ENCODE results near the gene CHEK1. TPM values are rescaled to one million over a fixed set of nuclear protein-coding genes. Genes with fewer than 3 reads are reported as not detected.

CHEK1 gene
- total RNA-seq, 1 experiment from 2014 or later = 111 TPM

DNA sequence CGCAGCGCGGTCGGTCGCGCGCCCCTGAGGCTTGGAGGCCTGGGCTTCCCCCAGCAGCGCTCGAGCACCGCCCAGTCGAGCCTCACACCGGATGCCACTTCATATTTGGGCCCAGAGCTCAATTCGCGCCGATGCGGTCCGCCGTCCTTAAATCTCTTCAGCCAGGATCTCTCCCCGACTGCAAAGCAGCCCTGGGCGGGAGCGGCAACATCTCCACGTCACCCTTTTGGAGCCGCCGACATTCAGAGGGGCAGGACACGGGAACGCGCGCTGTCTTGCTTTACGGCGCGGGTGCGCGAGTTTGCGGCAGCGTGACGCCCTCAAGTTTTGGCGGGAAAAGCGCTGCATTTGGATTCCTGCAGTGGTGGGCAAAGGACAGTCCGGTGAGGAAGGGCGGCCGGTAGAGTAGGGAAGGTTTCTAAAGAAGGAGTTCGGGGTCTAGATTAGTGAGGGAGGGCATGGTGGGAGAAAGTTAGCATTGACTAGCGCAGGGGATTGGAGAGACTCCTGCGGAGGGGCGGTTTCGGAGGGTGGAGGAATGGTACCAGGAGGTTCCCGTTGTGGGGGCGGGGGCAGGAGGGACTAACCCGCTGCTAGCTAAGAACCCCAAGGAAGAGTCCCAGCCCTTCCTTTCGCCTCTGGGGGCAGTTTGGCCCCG is 796 bp downstream of the CHEK1 start (continued):
- peak; percentile 52; the same call in 1 of the 2 replicates for TF ChIP-seq ZNF532 (CRISPR knock-in tag; IDR thresholded peaks at IDR 0.05; ENCODE audit: borderline replicate concordance)
- peak; percentile 17; the same call in 1 of the 2 replicates for TF ChIP-seq JAZF1 (CRISPR knock-in tag; IDR thresholded peaks at IDR 0.05)
- TF ChIP-seq, protein P1, sequence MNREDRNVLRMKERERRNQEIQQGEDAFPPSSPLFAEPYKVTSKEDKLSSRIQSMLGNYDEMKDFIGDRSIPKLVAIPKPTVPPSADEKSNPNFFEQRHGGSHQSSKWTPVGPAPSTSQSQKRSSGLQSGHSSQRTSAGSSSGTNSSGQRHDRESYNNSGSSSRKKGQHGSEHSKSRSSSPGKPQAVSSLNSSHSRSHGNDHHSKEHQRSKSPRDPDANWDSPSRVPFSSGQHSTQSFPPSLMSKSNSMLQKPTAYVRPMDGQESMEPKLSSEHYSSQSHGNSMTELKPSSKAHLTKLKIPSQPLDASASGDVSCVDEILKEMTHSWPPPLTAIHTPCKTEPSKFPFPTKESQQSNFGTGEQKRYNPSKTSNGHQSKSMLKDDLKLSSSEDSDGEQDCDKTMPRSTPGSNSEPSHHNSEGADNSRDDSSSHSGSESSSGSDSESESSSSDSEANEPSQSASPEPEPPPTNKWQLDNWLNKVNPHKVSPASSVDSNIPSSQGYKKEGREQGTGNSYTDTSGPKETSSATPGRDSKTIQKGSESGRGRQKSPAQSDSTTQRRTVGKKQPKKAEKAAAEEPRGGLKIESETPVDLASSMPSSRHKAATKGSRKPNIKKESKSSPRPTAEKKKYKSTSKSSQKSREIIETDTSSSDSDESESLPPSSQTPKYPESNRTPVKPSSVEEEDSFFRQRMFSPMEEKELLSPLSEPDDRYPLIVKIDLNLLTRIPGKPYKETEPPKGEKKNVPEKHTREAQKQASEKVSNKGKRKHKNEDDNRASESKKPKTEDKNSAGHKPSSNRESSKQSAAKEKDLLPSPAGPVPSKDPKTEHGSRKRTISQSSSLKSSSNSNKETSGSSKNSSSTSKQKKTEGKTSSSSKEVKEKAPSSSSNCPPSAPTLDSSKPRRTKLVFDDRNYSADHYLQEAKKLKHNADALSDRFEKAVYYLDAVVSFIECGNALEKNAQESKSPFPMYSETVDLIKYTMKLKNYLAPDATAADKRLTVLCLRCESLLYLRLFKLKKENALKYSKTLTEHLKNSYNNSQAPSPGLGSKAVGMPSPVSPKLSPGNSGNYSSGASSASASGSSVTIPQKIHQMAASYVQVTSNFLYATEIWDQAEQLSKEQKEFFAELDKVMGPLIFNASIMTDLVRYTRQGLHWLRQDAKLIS (CRISPR knock-in tag; IDR thresholded peaks at IDR 0.05; ENCODE audit: borderline replicate concordance) = peak; percentile 92
- TF ChIP-seq, protein P2, sequence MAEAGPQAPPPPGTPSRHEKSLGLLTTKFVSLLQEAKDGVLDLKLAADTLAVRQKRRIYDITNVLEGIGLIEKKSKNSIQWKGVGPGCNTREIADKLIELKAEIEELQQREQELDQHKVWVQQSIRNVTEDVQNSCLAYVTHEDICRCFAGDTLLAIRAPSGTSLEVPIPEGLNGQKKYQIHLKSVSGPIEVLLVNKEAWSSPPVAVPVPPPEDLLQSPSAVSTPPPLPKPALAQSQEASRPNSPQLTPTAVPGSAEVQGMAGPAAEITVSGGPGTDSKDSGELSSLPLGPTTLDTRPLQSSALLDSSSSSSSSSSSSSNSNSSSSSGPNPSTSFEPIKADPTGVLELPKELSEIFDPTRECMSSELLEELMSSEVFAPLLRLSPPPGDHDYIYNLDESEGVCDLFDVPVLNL (CRISPR knock-in tag; IDR thresholded peaks at IDR 0.05; ENCODE audit: borderline replicate concordance, low read depth) = peak; percentile 98; the same call in 1 of the 2 replicates
- TF ChIP-seq MXD4 (CRISPR knock-in tag; IDR thresholded peaks at IDR 0.05; ENCODE audit: borderline replicate concordance) = no peak
- TF ChIP-seq ZNF219 (CRISPR knock-in tag; IDR thresholded peaks at IDR 0.05; ENCODE audit: borderline replicate concordance) = 0 out of 2 replicates have a peak, but pooled peaks have one; percentile 82
- no peak for TF ChIP-seq NR2C2 (CRISPR knock-in tag; IDR thresholded peaks at IDR 0.05)
- peak; percentile 93 for TF ChIP-seq CREM (CRISPR knock-in tag; IDR thresholded peaks at IDR 0.05)
- TF ChIP-seq TEAD1 (CRISPR knock-in tag; IDR thresholded peaks at IDR 0.05) = peak; percentile 99
- TF ChIP-seq, protein P3, sequence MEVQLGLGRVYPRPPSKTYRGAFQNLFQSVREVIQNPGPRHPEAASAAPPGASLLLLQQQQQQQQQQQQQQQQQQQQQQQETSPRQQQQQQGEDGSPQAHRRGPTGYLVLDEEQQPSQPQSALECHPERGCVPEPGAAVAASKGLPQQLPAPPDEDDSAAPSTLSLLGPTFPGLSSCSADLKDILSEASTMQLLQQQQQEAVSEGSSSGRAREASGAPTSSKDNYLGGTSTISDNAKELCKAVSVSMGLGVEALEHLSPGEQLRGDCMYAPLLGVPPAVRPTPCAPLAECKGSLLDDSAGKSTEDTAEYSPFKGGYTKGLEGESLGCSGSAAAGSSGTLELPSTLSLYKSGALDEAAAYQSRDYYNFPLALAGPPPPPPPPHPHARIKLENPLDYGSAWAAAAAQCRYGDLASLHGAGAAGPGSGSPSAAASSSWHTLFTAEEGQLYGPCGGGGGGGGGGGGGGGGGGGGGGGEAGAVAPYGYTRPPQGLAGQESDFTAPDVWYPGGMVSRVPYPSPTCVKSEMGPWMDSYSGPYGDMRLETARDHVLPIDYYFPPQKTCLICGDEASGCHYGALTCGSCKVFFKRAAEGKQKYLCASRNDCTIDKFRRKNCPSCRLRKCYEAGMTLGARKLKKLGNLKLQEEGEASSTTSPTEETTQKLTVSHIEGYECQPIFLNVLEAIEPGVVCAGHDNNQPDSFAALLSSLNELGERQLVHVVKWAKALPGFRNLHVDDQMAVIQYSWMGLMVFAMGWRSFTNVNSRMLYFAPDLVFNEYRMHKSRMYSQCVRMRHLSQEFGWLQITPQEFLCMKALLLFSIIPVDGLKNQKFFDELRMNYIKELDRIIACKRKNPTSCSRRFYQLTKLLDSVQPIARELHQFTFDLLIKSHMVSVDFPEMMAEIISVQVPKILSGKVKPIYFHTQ (CRISPR knock-in tag; IDR thresholded peaks at IDR 0.05) = peak; percentile 71; the same call in 1 of the 2 replicates
- TF ChIP-seq ZBTB43 (CRISPR knock-in tag; IDR thresholded peaks at IDR 0.05) = peak; percentile 94
- TF ChIP-seq EMX1 (CRISPR knock-in tag; IDR thresholded peaks at IDR 0.05) = no peak; the same call in 1 of the 2 replicates
- no peak; the same call in 1 of the 2 replicates for TF ChIP-seq HMGA2 (CRISPR knock-in tag; IDR thresholded peaks at IDR 0.05)
- 0 out of 2 replicates have a peak, but pooled peaks have one; percentile 62 for TF ChIP-seq NFATC4 (CRISPR knock-in tag; IDR thresholded peaks at IDR 0.05)
- no peak; the same call in 1 of the 2 replicates for TF ChIP-seq TEAD4 (CRISPR knock-in tag; IDR thresholded peaks at IDR 0.05)
- peak; percentile 96 for TF ChIP-seq HMGXB4 (CRISPR knock-in tag; IDR thresholded peaks at IDR 0.05)
- TF ChIP-seq, protein P4, sequence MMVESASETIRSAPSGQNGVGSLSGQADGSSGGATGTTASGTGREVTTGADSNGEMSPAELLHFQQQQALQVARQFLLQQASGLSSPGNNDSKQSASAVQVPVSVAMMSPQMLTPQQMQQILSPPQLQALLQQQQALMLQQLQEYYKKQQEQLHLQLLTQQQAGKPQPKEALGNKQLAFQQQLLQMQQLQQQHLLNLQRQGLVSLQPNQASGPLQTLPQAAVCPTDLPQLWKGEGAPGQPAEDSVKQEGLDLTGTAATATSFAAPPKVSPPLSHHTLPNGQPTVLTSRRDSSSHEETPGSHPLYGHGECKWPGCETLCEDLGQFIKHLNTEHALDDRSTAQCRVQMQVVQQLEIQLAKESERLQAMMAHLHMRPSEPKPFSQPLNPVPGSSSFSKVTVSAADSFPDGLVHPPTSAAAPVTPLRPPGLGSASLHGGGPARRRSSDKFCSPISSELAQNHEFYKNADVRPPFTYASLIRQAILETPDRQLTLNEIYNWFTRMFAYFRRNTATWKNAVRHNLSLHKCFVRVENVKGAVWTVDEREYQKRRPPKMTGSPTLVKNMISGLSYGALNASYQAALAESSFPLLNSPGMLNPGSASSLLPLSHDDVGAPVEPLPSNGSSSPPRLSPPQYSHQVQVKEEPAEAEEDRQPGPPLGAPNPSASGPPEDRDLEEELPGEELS (CRISPR knock-in tag; IDR thresholded peaks at IDR 0.05) = peak; percentile 78; the same call in 1 of the 2 replicates
- TF ChIP-seq MYBL2 (CRISPR knock-in tag; IDR thresholded peaks at IDR 0.05) = peak; percentile 96; the same call in 1 of the 2 replicates
- TF ChIP-seq ZNF671 (CRISPR knock-in tag; IDR thresholded peaks at IDR 0.05) = peak; percentile 55; the same call in 1 of the 2 replicates

Data from WTC11 (cell line).